Neural progenitor cell (in vitro differentiated cells): ENCODE measurements around the gene TRO. TPM values are rescaled to one million over a fixed set of nuclear protein-coding genes. Genes with fewer than 3 reads are reported as not detected.

Experiments used
- DNase-seq: peaks from one replicate; pipeline ENCODE4 v3.0.0-alpha.2; 2016; ENCODE audit warnings: low spot score
- H2AFZ ChIP-seq: fragments of 200-600 bp; sonication (generic); replicated peaks from 2 replicates; pipeline ENCODE4 v1.6.1; 2016; ENCODE audit warnings: antibody characterized with exemption
- H3F3A ChIP-seq: fragments of 200-600 bp; sonication (generic); 2 replicates; pipeline ENCODE4 v1.6.1; 2016; ENCODE audit warnings: antibody characterized with exemption, low read depth
- H3K27ac ChIP-seq: fragments of 200-600 bp; sonication (generic); 2 replicates; pipeline ENCODE4 v1.5.1; 2016; ENCODE audit warnings: mild to moderate bottlenecking
- H3K27me3 ChIP-seq: fragments of 200-600 bp; sonication (generic); 2 replicates; pipeline ENCODE4 v1.6.1; 2016; ENCODE audit warnings: mild to moderate bottlenecking, moderate library complexity
- H3K36me3 ChIP-seq: fragments of 200-600 bp; sonication (generic); 2 replicates; pipeline ENCODE4 v1.5.1; 2016
- H3K4me1 ChIP-seq: fragments of 200-600 bp; sonication (generic); 2 replicates; pipeline ENCODE4 v1.6.1; 2016; ENCODE audit warnings: mixed run types
- H3K4me2 ChIP-seq: fragments of 200-600 bp; sonication (generic); 2 replicates; pipeline ENCODE4 v1.6.1; 2016
- H3K4me3 ChIP-seq: fragments of 200-600 bp; sonication (generic); 2 replicates; pipeline ENCODE4 v1.5.1; 2016
- H3K79me2 ChIP-seq: fragments of 200-600 bp; sonication (generic); 2 replicates; pipeline ENCODE4 v1.6.1; 2016; ENCODE audit warnings: low read depth
- H3K9ac ChIP-seq: fragments of 200-600 bp; sonication (generic); 2 replicates; pipeline ENCODE4 v1.6.1; 2016
- H3K9me3 ChIP-seq: fragments of 200-600 bp; sonication (generic); 2 replicates; pipeline ENCODE4 v1.5.1; 2016; ENCODE audit warnings: low read depth
- H4K20me1 ChIP-seq: fragments of 200-600 bp; sonication (generic); 2 replicates; pipeline ENCODE4 v1.6.1; 2016; ENCODE audit warnings: low read depth
- H3K27ac Mint-ChIP-seq: 3 replicates; pipeline ENCODE4 v1.8.0; 2021; ENCODE audit warnings: mixed read lengths
- H3K27me3 Mint-ChIP-seq: 2 replicates; pipeline ENCODE4 v1.8.0; 2022; ENCODE audit warnings: low read depth, mild to moderate bottlenecking, inconsistent platforms, moderate library complexity, mixed read lengths; ENCODE audit not compliant: insufficient read depth
- H3K36me3 Mint-ChIP-seq: 3 replicates; pipeline ENCODE4 v1.8.0; 2021; ENCODE audit warnings: mixed read lengths
- H3K4me1 Mint-ChIP-seq: 3 replicates; pipeline ENCODE4 v1.8.0; 2021; ENCODE audit warnings: mixed read lengths
- H3K4me3 Mint-ChIP-seq: 3 replicates; pipeline ENCODE4 v1.8.0; 2021; ENCODE audit warnings: mild to moderate bottlenecking, moderate library complexity, mixed read lengths
- H3K9me3 Mint-ChIP-seq: 3 replicates; pipeline ENCODE4 v1.8.0; 2020; ENCODE audit warnings: mixed read lengths
- CTCF ChIP-seq: fragments of 200-600 bp; sonication (generic); IDR thresholded peaks from 2 replicates; pipeline ENCODE4 v1.5.1; 2017; ENCODE audit warnings: antibody characterized with exemption, mild to moderate bottlenecking
- EZH2 ChIP-seq: fragments of 200-600 bp; sonication (generic); IDR thresholded peaks from 2 replicates; pipeline ENCODE4 v1.6.1; 2017; ENCODE audit warnings: antibody characterized with exemption, mild to moderate bottlenecking, moderate library complexity
- EZH2phosphoT487 ChIP-seq: fragments of 200-600 bp; sonication (generic); IDR thresholded peaks from 2 replicates; pipeline ENCODE4 v1.6.1; 2017; ENCODE audit warnings: antibody characterized with exemption
- total RNA-seq: library from RNA; depleted of rRNA; stranded (reverse); fragments of >200 nt; gene quantifications from 2 replicates; pipeline ENCODE4 v1.2.3, GENCODE V29; 2015; ENCODE audit warnings: low replicate concordance

The TRO gene
- total RNA-seq = 106 and 120 TPM in 2 replicates

GRCh38 chrX:54920610-54921426 is at the start of gene TRO:
Gene TRO (plus strand): TSS chrX:54920824. CDS start chrX:54922247, 1,423 bp downstream.
- Histone ChIP-seq H2AFZ (peak within 1 kb of the TSS; percentile 96), H3K4me1 (no peaks in the 10 kb centered on the region), H3K9ac (peak within 1 kb of the TSS; percentile 79), H3K27ac (peak within 1 kb of the TSS; percentile 68), H3K27me3 (no peaks in the 10 kb centered on the region), H3K79me2 (peaks cover 32% of the 10 kb centered on the region), H4K20me1 (peaks cover 21% of the 10 kb centered on the region), H3K36me3 (peaks cover 4% of the 10 kb centered on the region), H3F3A (peaks cover 4% of the 10 kb centered on the region), H3K4me2 (peak within 1 kb of the TSS; percentile 79), H3K9me3 (peaks cover 6% of the 10 kb centered on the region), H3K4me3 (peak within 1 kb of the TSS; percentile 88)
- peaks cover 3% of the 10 kb centered on the region for H3K36me3 Mint-ChIP-seq
- peaks cover 2% of the 10 kb centered on the region for H3K9me3 Mint-ChIP-seq
- peaks cover 6% of the 10 kb centered on the region for H3K27me3 Mint-ChIP-seq
- H3K4me1 Mint-ChIP-seq = no peaks in the 10 kb centered on the region
- H3K27ac Mint-ChIP-seq = peak within 1 kb of the TSS; percentile 72
- TF ChIP-seq EZH2 = no peak
- TF ChIP-seq CTCF = peak; percentile 37
- no peak for TF ChIP-seq EZH2phosphoT487
- peak; percentile 68 for DNase-seq
- peak within 1 kb of the TSS; percentile 94 for H3K4me3 Mint-ChIP-seq

GRCh38 chrX:54885740-54886139 is 34.9 kb upstream of the TRO start:
- TF ChIP-seq EZH2phosphoT487 = no peak
- TF ChIP-seq EZH2 = no peak
- no peak for TF ChIP-seq CTCF
- H3K4me1 Mint-ChIP-seq = no peaks in the 10 kb centered on the region
- Histone ChIP-seq H3K9me3 (no peaks in the 10 kb centered on the region), H3K4me1 (no peaks in the 10 kb centered on the region), H3K27me3 (no peaks in the 10 kb centered on the region), H3K9ac (no peak overlapping the region), H3K27ac (no peak overlapping the region), H3K4me3 (no peak overlapping the region), H3F3A (no peaks in the 10 kb centered on the region), H3K36me3 (no peaks in the 10 kb centered on the region), H3K4me2 (no peak overlapping the region), H2AFZ (no peak overlapping the region), H3K79me2 (no peaks in the 10 kb centered on the region), H4K20me1 (no peaks in the 10 kb centered on the region)
- H3K27me3 Mint-ChIP-seq = no peaks in the 10 kb centered on the region
- H3K27ac Mint-ChIP-seq = no peak overlapping the region
- H3K4me3 Mint-ChIP-seq = no peak overlapping the region
- peaks cover 7% of the 10 kb centered on the region for H3K9me3 Mint-ChIP-seq
- H3K36me3 Mint-ChIP-seq = no peaks in the 10 kb centered on the region
- no peak for DNase-seq

- Histone ChIP-seq H3K9me3 (peaks cover 4% of the 10 kb centered on the region), H3K9ac (no peak overlapping the region), H3K27me3 (no peaks in the 10 kb centered on the region), H3K27ac (no peak overlapping the region), H3K4me2 (no peak overlapping the region), H4K20me1 (no peaks in the 10 kb centered on the region), H3F3A (no peaks in the 10 kb centered on the region), H3K4me3 (no peak overlapping the region), H2AFZ (no peak overlapping the region), H3K4me1 (no peaks in the 10 kb centered on the region), H3K79me2 (no peaks in the 10 kb centered on the region), H3K36me3 (no peaks in the 10 kb centered on the region)
- Mint-ChIP-seq H3K36me3 (no peaks in the 10 kb centered on the region), H3K27ac (no peak overlapping the region), H3K4me1 (no peaks in the 10 kb centered on the region), H3K9me3 (peaks cover 13% of the 10 kb centered on the region), H3K27me3 (peaks cover 8% of the 10 kb centered on the region), H3K4me3 (no peak overlapping the region)
- TF ChIP-seq CTCF (peak; percentile 54), EZH2 (no peak)
- peak; percentile 54 for DNase-seq
Measured at GRCh38 chrX:54891573-54891972, 29.1 kb upstream of the TRO start.
